HEK293T (cell line): Measurements from ENCODE around the gene MAD1L1.
A peak's percentile ranks its signal among the peaks of the same experiment; 100 is the strongest.
"Not testable (repeated sequence)": the region's sequence is repeated elsewhere in the genome, so short reads cannot be mapped to it uniquely, and the experiment has no call there.

Experiments
- CTCF ChIA-PET: fragments of 350-600 bp; formaldehyde crosslinking; extraction: SDS; loops from one replicate; lab custom pipeline; 2021; ENCODE audit warnings: antibody characterized with exemption, inconsistent platforms; lab: Yijun Ruan, JAX
- POLR2A ChIA-PET: fragments of 350-600 bp; formaldehyde crosslinking; extraction: SDS; loops from one replicate; lab custom pipeline; 2020; ENCODE audit warnings: antibody characterized with exemption, inconsistent platforms; lab: Yijun Ruan, JAX
- DNase-seq: peaks from one replicate; pipeline ENCODE4 v3.0.0; 2012; ENCODE audit warnings: mixed read lengths; ENCODE audit errors: extremely low spot score
- ARNT ChIP-seq: fragments of 450-650 bp; IDR thresholded peaks from 2 replicates; pipeline ENCODE4 v1.6.1; 2017; ENCODE audit warnings: mild to moderate bottlenecking
- BHLHE40 ChIP-seq: fragments of 450-650 bp; IDR thresholded peaks from 2 replicates; pipeline ENCODE4 v1.6.1; 2016; ENCODE audit warnings: mild to moderate bottlenecking, moderate library complexity, borderline replicate concordance
- ELF4 ChIP-seq: fragments of 450-650 bp; IDR thresholded peaks from 2 replicates; pipeline ENCODE4 v1.6.1; 2017; ENCODE audit warnings: antibody characterized with exemption
- FOXA1 ChIP-seq: fragments of 450-650 bp; IDR thresholded peaks from 2 replicates; pipeline ENCODE4 v1.6.1; 2016; ENCODE audit warnings: mild to moderate bottlenecking
- FOXK2 ChIP-seq: fragments of 450-650 bp; IDR thresholded peaks from 2 replicates; pipeline ENCODE4 v1.6.1; 2016; ENCODE audit warnings: mild to moderate bottlenecking
- FOXM1 ChIP-seq: fragments of 450-650 bp; IDR thresholded peaks from 2 replicates; pipeline ENCODE4 v1.6.1; 2017; ENCODE audit warnings: mild to moderate bottlenecking, borderline replicate concordance
- HDGF ChIP-seq: fragments of 450-650 bp; IDR thresholded peaks from 2 replicates; pipeline ENCODE4 v1.6.1; 2017; ENCODE audit warnings: antibody characterized with exemption, borderline replicate concordance
- L3MBTL2 ChIP-seq: fragments of 450-650 bp; conservative IDR thresholded peaks from 2 replicates; pipeline ENCODE4 v1.6.1; 2016; ENCODE audit warnings: mild to moderate bottlenecking
- LEF1 ChIP-seq: fragments of 450-650 bp; IDR thresholded peaks from 2 replicates; pipeline ENCODE4 v1.6.1; 2017; ENCODE audit warnings: mild to moderate bottlenecking, borderline replicate concordance
- NFRKB ChIP-seq: fragments of 450-650 bp; IDR thresholded peaks from 2 replicates; pipeline ENCODE4 v1.6.1; 2016; ENCODE audit warnings: mild to moderate bottlenecking, moderate library complexity
- SUZ12 ChIP-seq: fragments of 450-650 bp; IDR thresholded peaks from 2 replicates; pipeline ENCODE4 v1.6.1; 2016; ENCODE audit warnings: mild to moderate bottlenecking
- TARDBP ChIP-seq: fragments of 450-650 bp; IDR thresholded peaks from 2 replicates; pipeline ENCODE4 v1.6.1; 2016
- ZNF384 ChIP-seq: fragments of 450-650 bp; IDR thresholded peaks from 2 replicates; pipeline ENCODE4 v1.6.1; 2016
- TF ChIP-seq, protein P1 (sequence below): fragments of 450-650 bp; IDR thresholded peaks from 2 replicates; pipeline ENCODE4 v1.6.1; 2016

The MAD1L1 gene

DNA sequence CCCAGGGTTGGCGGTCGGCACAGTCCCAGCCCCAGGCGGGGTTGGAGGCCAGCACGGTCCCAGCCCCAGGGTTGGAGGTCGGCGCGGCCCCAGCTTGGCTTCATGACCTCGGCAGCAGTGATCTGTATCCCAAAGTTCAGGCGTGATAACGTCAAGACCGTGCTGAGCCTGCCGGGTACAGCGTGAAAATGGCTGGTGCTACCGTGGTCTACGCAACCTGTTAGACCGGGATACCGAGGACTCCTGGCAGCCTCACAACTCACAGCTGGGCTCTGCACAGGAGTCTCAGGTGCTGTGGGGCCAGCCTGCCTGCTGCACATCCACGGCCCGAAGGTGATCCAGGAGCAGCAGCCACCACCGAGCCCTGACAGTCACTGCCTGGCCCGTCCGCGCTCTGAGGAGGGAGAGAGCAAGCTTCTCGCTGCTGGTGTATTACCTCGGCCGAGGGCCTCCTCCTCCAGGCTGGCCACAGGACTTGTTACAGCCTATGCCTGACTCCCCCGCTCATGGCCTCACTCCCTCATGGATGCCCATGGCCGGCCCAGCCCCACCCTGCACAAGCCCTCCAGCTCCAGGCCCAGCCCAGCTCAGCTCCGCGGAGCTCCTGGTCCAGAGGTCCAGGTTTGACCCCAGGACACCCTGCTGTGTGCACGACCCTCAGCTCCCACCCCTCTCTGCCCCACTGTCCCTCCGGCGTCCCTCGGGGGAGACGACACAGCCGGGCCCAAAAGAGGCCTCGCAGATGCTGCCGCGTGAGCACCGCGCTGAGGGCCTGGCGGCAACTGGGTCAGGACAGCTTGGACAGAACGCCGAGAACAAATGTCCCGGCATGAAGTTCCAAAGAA, 406.6 kb downstream of the MAD1L1 start:
- POLR2A ChIA-PET = no interaction called here
- DNase-seq = no peak
- TF ChIP-seq LEF1 (no peak), FOXA1 (no peak), FOXK2 (no peak), ARNT (no peak), BHLHE40 (no peak), ELF4 (no peak), TARDBP (no peak)
- TF ChIP-seq, protein P1, sequence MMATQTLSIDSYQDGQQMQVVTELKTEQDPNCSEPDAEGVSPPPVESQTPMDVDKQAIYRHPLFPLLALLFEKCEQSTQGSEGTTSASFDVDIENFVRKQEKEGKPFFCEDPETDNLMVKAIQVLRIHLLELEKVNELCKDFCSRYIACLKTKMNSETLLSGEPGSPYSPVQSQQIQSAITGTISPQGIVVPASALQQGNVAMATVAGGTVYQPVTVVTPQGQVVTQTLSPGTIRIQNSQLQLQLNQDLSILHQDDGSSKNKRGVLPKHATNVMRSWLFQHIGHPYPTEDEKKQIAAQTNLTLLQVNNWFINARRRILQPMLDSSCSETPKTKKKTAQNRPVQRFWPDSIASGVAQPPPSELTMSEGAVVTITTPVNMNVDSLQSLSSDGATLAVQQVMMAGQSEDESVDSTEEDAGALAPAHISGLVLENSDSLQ = no peak
- CTCF ChIA-PET = no interaction called here

DNA sequence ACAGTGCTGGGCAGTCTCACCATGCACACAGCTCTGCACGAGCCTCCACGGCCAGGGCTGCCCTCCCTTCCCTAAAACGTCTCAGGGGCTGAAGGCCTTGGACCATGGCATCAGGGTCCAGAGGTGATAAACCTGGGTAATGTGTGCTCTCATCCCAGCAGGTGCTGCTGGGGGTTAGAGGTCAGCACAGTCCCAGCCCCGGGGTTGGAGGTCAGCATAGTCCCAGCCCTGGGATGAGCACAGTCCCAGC, 407.2 kb downstream of the MAD1L1 start:
- CTCF ChIA-PET, DNase-seq, POLR2A ChIA-PET: not testable (repeated sequence)

- POLR2A ChIA-PET, CTCF ChIA-PET, DNase-seq: not testable (repeated sequence)
Measured at GRCh38 chr7:1824882-1825646, 407.7 kb downstream of the MAD1L1 start.

DNA sequence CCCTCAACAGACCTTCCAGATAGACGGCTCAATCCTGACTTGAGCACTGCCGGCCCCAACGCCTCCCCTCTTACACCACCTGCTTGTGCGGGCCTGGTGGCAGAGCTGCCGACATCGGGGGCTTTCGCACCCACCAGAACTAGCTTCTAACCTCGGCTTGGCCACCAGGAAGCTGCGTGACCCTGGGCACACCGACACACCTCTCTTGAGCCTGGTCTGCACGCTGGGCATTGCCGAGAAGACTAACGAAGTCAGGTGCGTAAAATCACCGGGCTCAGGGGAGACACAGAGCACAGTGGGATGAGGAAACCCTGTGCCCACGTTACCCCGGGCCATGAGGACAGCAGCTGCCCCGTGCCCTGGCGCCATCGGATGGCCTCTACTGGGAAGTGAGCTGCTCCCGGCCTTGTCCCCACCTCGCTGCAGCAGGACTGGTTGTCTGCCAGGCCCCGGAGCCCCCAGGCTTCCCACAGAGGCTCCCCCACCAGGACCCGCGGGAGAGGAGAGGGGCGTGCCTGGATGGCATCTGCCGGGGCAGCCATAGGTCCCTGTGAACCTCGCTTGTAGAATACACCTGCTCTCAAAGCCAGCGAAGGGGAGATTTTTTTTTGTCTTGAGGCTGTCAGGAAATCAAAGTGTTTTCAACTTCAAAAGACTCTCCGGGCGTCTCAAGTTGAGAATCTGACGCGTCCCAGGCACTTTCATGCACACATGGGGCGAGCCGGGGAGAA, 408.4 kb downstream of the MAD1L1 start:
- CTCF ChIA-PET, DNase-seq, POLR2A ChIA-PET: not testable (repeated sequence)

DNA sequence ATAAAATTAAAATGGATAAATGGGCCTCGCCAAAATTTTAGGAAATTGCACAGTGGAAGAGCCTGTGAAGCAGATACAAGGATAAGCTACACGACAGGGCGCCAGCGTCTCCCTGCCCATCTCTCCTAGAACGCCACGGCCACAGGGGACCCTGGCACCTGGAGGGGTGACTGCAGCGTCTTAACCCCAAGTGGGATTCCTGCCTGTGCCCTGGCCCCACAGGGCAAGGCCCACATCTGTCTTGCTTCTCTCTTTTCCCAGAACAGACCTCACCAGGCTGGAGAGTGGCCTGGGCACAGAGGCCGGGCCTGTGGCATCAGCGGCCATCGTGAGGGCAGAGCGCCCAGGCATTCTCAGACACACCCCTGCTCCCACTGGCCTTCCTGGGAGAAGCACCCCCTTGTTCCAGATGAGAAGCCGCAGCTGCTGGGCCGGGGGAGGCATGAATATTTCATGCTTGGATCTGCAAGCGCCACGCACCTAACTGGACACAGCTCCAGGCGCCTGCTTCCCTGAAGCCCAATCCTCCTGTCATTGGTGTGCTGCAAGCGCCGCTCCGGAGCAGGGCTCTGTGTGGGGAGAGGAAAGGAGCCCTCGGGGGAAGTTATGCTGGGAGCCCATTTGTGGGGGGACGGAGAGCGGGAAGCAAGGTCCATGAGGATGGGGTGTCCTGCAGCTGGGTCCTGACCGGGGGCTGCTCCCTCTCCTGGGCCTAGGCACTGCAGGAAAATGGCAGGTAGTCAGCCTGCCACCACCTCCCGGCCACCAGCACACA, 409.2 kb downstream of the MAD1L1 start:
- TF ChIP-seq FOXM1 (no peak), L3MBTL2 (no peak), SUZ12 (no peak), LEF1 (no peak), FOXA1 (no peak), ZNF384 (no peak), BHLHE40 (no peak), ARNT (no peak), FOXK2 (no peak), HDGF (no peak)
- TF ChIP-seq, protein P1 = no peak
- DNase-seq = no peak
- ChIA-PET POLR2A (no interaction called here), CTCF (no interaction called here)

DNA sequence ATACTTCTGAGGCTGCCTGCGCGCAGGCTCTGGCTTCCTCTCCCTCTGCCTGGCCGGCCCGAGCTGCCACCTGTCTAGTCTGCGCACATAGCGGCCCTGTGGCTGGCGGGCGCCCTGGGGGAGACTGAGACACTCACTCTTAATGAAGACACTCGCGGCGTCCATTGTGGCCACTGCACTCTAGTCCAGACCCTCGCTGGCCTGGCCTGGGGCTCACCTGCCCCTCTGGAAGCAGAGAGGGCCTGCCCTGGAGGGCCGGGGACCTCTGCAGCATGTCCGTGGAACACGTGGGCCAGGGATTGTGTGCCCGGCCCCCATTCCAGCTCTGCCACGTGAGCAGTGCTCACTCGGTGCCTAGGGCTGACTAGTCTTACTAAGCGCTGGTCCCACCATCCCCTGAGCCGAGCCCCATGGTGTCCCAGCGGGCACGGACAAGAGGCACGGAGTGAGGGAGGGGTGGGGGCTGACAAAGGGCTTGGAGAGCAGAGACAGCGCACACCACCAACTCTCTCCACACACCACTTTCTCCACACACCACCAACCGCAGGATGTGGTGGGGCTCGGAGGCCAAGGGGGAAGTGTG, 413.4 kb downstream of the MAD1L1 start:
- CTCF ChIA-PET = no interaction called here
- no peak for DNase-seq
- POLR2A ChIA-PET = no interaction called here

DNA sequence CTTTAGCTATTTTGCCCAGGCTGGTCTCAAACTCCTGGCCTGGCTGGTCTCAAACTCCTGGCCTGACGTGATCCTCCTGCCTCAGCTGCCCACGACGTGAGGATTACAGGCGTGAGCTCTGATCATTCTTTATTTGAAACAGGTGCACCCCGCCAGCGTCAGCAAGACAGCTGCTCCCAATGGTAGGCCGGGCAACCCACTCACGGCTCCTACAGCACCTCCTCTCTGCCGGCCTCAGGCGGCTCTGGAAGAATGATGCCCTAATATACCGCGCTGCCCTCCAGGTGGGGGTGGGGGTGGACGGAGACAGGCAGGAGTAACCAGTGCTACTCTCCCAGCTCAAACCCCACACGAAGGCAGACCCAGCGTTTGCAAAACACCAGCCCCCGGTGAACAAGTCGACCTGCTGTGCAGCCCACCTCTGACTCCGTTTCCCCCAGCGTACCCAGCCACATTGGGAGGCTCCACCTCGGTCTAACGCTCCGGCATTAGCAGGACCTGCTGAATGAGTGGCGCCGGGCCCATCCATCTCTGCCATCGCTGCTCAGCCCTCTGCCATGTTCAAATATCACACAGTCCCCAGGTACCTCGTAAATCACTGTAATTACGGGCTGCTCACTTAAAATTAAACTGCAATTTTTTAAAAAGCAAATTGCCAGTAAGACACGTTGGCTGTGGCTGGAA, 414.0 kb downstream of the MAD1L1 start:
- POLR2A ChIA-PET = no interaction called here
- TF ChIP-seq, protein P1 = 0 out of 2 replicates have a peak, but pooled peaks have one; percentile 5
- TF ChIP-seq ZNF384 = no peak
- DNase-seq = no peak
- CTCF ChIA-PET = no interaction called here

More for the DNA sequence above, 413.4 kb downstream of the MAD1L1 start:
- no peak for TF ChIP-seq BHLHE40
- TF ChIP-seq L3MBTL2 = no peak
- TF ChIP-seq SUZ12 = no peak
- no peak for TF ChIP-seq TARDBP
- TF ChIP-seq FOXK2 = no peak
- TF ChIP-seq NFRKB = no peak
- TF ChIP-seq FOXM1 = no peak
